Muscle layer of colon (tissue), 2 donors: ENCODE results near the gene MRPS24.

Experiments
- H3K27ac ChIP-seq: one replicate; pipeline ENCODE4 v1.7.0; 2013; ENCODE audit warnings: low read depth, mild to moderate bottlenecking, low read length, moderate library complexity
- H3K27me3 ChIP-seq, 2 donors: one replicate each; pipeline ENCODE4 v1.7.0; 2013; ENCODE audit warnings: low read length in 2 of 2, mild to moderate bottlenecking in 2 of 2; ENCODE audit not compliant: insufficient read depth in 2 of 2, control insufficient read depth in 1 of 2
- H3K36me3 ChIP-seq: one replicate; pipeline ENCODE4 v1.7.0; 2013; ENCODE audit warnings: mild to moderate bottlenecking, low read length; ENCODE audit not compliant: insufficient read depth
- H3K4me1 ChIP-seq: one replicate; pipeline ENCODE4 v1.7.0; 2013; ENCODE audit warnings: mild to moderate bottlenecking, low read length; ENCODE audit not compliant: insufficient read depth
- H3K4me3 ChIP-seq, 2 donors: one replicate each; pipeline ENCODE4 v1.7.0; 2013; ENCODE audit warnings: low read length in 2 of 2, low read depth in 1 of 2, mild to moderate bottlenecking in 1 of 2, moderate library complexity in 1 of 2
- H3K9ac ChIP-seq: one replicate; pipeline ENCODE4 v1.7.0; 2013; ENCODE audit warnings: low read length
- H3K9me3 ChIP-seq: one replicate; pipeline ENCODE4 v1.7.0; 2013; ENCODE audit warnings: mild to moderate bottlenecking, low read length
- donor health status: abdominal sarcoma.
- donor health status: Adenocarcinoma of cecum.

The MRPS24 gene

DNA sequence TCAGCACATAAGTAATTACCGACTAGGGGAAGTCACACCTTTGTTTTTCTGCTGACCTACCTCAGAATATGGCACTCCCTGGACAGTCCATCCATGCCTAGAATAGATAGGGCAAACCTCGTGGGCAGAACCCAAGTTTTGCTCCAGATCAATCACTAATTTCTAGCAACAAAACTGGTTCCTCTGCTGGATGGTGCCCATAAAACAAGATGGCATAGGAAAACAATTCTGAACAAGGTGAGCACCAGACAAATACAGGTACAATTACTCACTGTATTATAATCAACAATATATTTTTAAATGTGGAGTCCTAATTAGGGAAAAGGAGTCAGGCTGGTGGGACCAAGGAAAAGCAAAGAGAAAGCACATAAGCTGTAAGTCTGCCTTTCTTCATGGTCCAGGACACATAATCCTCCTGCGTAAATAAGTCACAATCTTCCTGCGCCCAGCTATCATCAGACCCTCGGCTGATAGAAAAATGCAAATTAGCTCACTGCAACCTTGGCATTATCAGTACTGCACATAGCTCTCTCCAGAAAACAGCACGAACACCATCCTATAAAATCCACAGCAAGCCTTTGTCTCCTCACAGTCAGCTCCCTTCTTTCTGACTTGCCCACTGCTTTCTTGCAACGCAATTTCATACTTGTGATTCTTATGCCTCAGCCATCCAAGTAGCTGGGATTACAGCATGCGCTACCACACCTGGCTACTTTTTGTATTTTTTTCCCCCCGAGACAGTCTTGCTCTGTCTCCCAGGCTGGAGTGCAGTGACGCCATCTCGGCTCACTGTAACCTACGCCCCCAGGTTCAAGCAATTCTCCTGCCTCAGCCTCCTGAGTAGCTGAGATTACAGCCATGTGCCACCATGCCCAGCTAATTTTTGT, 22.0 kb upstream of the MRPS24 start:
- Histone ChIP-seq H3K27ac (no peak overlapping the region), H3K9ac (no peak overlapping the region), H3K9me3 (no peaks in the 10 kb centered on the region), H3K4me3 (no peak overlapping the region), H3K27me3 (no peaks in the 10 kb centered on the region), H3K36me3 (no peaks in the 10 kb centered on the region), H3K4me1 (no peaks in the 10 kb centered on the region)

DNA sequence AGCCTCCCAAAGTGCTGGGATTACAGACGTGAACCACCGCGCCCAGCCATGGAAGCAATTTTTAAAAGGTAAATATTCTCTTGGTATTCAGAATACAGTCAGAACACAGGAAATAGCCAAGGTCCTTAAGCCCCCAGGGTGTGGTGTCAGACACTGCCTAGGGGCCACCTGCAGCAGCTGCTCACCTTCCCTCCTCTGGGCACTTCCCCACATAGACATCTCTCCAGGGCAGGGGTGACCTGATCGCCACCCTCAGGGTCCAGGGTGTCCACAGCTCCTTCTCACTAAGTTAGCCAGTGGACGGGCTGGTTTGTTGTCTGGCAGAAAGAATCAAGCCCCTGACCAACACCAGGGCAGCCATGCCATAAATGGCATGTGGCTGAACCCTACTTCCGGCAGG, 21.2 kb upstream of the MRPS24 start:
- H3K27ac ChIP-seq = no peak overlapping the region
- no peaks in the 10 kb centered on the region for H3K9me3 ChIP-seq

GRCh38 chr7:43888993-43889945, 20.0 kb upstream of the MRPS24 start:
- no peak overlapping the region for H3K27ac ChIP-seq
- H3K27me3 ChIP-seq = no peaks in the 10 kb centered on the region
- peaks cover 16% of the 10 kb centered on the region for H3K36me3 ChIP-seq
- H3K9me3 ChIP-seq = no peaks in the 10 kb centered on the region
- H3K4me3 ChIP-seq = no peak overlapping the region
- no peaks in the 10 kb centered on the region for H3K4me1 ChIP-seq
- no peak overlapping the region for H3K9ac ChIP-seq

More for the DNA sequence above, 21.2 kb upstream of the MRPS24 start:
- no peak overlapping the region for H3K4me3 ChIP-seq
- H3K9ac ChIP-seq = no peak overlapping the region
- H3K36me3 ChIP-seq = peaks cover 7% of the 10 kb centered on the region
- H3K4me1 ChIP-seq = no peaks in the 10 kb centered on the region
- no peaks in the 10 kb centered on the region for H3K27me3 ChIP-seq

DNA sequence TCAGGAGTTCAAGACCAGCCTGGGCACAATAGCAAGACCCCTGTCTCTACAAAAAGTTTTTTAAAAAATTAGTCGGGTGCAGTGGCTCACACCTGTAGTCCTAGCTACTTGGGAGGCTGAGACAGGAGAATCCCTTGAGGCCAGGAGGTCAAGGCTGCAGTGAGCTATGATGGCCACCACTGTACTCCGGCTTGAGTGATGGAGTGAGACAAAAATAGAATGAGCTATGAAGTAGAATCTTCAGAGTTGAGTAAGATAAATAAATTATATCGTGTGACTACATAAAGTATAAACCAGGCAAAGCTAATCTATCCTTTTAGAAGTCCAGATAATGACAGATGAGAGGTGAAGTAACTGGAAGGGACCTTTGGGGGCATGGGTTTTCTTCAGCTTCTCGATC, 15.3 kb upstream of the MRPS24 start:
- H3K27ac ChIP-seq = no peak overlapping the region
- H3K4me1 ChIP-seq = no peaks in the 10 kb centered on the region
- H3K27me3 ChIP-seq = no peaks in the 10 kb centered on the region
- H3K36me3 ChIP-seq = peaks cover 42% of the 10 kb centered on the region
- no peak overlapping the region for H3K4me3 ChIP-seq
- no peak overlapping the region for H3K9ac ChIP-seq
- no peaks in the 10 kb centered on the region for H3K9me3 ChIP-seq

- Histone ChIP-seq H3K27me3 (no peaks in the 10 kb centered on the region), H3K36me3 (peaks cover 42% of the 10 kb centered on the region), H3K27ac (no peak overlapping the region), H3K4me3 (no peak overlapping the region), H3K9ac (no peak overlapping the region), H3K4me1 (no peaks in the 10 kb centered on the region), H3K9me3 (no peaks in the 10 kb centered on the region)
Measured at GRCh38 chr7:43884209-43884608, 14.9 kb upstream of the MRPS24 start.

- Histone ChIP-seq H3K4me3 (no peak overlapping the region), H3K4me1 (no peaks in the 10 kb centered on the region), H3K27ac (no peak overlapping the region), H3K36me3 (peaks cover 71% of the 10 kb centered on the region), H3K9me3 (no peaks in the 10 kb centered on the region), H3K27me3 (no peaks in the 10 kb centered on the region), H3K9ac (no peak overlapping the region)
Measured at GRCh38 chr7:43880596-43880995, 11.3 kb upstream of the MRPS24 start.

DNA sequence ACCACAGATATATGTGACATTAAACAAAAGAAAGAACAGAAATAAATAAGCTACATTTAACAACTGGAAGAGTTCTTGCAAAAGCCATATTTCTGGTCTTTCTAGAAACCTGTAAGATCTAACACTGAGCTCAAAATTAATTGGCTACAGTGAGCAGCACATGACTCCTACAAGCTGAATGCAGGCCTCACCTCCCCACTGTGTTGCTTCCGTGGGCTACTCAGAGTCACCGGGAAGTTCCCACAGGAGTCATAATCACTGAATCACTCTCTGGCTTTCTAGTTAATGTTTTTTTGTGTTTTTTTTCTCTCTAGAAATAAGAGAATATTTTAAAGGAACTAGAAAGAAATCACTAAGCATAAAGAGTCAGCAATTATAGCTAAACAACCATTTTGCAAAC, 10.2 kb upstream of the MRPS24 start:
- no peak overlapping the region for H3K4me3 ChIP-seq
- peaks cover 62% of the 10 kb centered on the region for H3K36me3 ChIP-seq
- no peaks in the 10 kb centered on the region for H3K9me3 ChIP-seq
- no peaks in the 10 kb centered on the region for H3K27me3 ChIP-seq
- H3K9ac ChIP-seq = no peak overlapping the region
- H3K4me1 ChIP-seq = no peaks in the 10 kb centered on the region
- H3K27ac ChIP-seq = no peak overlapping the region

DNA sequence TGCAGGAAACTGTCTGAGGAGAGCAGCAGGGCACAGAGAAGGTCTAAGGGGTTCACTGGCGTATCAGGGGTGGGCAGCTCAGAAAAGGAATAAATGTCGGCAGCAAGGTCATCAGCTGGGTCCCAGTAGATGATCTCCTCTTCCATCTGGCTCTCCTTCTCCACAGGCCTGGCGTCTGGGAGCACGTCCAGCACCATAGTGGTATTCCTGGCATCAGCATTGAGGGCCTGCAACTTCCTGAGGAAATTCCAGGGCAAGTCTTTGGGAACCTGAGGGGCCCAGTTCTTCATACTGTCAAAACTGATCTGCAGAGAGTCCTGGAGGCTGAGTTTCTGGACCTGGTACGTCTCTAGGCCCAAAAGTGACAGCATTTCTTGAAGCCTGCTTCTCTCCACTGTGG, 9.6 kb upstream of the MRPS24 start:
- Histone ChIP-seq H3K4me3 (no peak overlapping the region), H3K9me3 (no peaks in the 10 kb centered on the region), H3K27ac (no peak overlapping the region), H3K27me3 (no peaks in the 10 kb centered on the region), H3K36me3 (peaks cover 56% of the 10 kb centered on the region), H3K4me1 (no peaks in the 10 kb centered on the region), H3K9ac (no peak overlapping the region)

DNA sequence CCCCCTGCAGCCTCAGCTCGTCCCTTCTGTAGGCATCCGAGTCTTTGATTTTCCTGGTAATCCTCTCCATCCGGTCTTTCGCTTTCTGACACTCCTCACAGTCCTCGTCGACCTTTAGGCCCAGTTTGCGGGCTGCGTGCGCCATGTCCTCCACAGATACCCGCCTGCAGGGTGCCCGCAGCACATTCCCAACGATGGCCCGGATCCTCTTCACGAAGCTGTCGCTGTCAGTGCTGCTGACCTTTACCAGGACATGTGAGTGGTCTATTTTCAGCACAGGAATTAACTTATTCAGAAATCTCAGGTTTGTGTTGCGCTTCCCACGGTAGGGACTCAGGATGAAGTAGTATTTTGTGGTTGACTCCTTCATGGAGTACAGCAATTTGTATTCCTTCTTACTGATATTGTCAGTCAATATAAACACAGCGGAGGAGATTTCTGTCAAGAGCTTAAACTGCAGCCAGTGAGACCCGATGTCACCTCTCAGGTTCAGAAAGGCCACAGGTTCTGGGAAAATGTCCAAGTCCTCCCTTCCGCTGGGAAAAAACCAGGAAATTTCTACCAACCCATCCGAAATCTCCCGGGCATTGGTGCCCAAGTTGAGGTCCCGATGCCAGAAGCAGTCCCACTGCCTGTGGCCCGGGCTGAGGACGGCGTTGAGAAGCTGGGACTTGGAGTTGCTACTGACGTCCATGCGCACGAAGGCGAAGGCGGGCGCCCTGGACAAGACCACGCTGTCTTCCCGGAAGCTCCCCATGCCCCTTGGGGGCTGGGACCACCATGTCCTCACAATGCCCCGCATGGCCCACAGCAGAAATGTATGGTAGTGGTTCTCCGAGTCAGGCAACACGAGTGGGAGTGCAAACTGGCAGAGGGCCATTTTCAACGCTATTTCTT, 8.9 kb upstream of the MRPS24 start:
- Histone ChIP-seq H3K4me1 (peaks cover 2% of the 10 kb centered on the region), H3K36me3 (peaks cover 53% of the 10 kb centered on the region), H3K27me3 (no peaks in the 10 kb centered on the region), H3K9ac (no peak overlapping the region), H3K27ac (no peak overlapping the region), H3K9me3 (no peaks in the 10 kb centered on the region), H3K4me3 (no peak overlapping the region)

DNA sequence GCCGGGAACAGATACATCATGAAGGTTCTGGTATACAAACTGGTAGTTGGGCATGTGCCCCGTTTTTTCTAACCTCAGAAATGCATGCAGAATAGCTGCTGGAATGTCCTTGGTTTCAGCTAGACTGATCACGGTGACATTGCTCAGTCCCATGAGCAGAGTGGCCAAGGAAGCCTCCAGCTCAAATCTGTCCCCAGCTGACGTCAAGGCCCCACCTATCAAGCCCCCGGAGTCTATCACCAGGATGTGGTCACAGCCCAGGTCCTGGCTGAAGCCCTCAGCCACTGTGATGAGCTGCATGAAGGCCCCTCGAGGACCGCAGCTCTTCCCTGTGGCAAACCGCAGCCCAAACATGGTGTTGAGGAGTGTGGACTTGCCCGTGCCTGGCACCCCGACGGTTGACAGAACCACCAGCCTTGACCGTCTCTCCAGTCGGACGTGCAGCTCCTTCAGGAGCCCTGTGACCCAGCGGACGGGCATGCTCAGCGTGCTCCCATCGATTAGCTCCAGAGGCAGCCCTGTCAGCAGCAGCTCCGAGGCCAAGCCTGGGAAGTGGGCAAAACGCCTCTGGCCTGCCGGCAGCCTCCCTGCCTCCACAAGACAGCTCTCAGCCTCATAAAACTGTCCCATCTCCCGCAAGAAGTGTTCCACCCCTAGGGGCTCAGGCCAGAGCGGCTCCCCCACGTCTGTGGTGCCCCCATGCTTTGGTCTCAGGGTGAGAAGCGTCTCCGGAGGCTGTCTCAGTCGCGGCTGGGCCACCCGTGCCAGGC, 7.8 kb upstream of the MRPS24 start:
- H3K36me3 ChIP-seq = peaks cover 53% of the 10 kb centered on the region
- H3K4me1 ChIP-seq = peaks cover 12% of the 10 kb centered on the region
- no peak overlapping the region for H3K4me3 ChIP-seq
- H3K9me3 ChIP-seq = no peaks in the 10 kb centered on the region
- H3K9ac ChIP-seq = no peak overlapping the region
- no peaks in the 10 kb centered on the region for H3K27me3 ChIP-seq
- H3K27ac ChIP-seq = no peak overlapping the region
